ENCODE data around the gene CYTH2. TPM values are rescaled to one million over a fixed set of nuclear protein-coding genes. Genes with fewer than 3 reads are reported as not detected.
A peak's percentile ranks its signal among the peaks of the same experiment; 100 is the strongest.

The CYTH2 gene
- total and polyA plus RNA-seq, 9 of the 15 experiments (the other 6 are each of a cell fraction or from before 2014, with no cell fraction given) = 1.8 to 45.2 (median 23.8) TPM

GRCh38 chr19:48490981-48491792 lies 22.0 kb downstream of the CYTH2 start:
- H3K9ac ChIP-seq (ENCODE audit: insufficient read depth in 1 of 2, low read depth in 2 of 2, low read length in 2 of 2) = peak overlapping the region in 1 of 2 experiments; percentile 74; a peak in 3 of 4 replicates
- H3K27me3 ChIP-seq (ENCODE audit: control insufficient read depth in 2 of 2, insufficient read depth in 2 of 2, low read length in 2 of 2) = no peaks in the 10 kb centered on the region
- ChIA-PET POLR2A (interaction anchor here (0.9 to 1.6 kb wide), 2 partner anchors 10 to 14 kb away, joined by 5 to 7 read pairs; no protein-coding TSS in a partner anchor), CTCF (ENCODE audit: low intra/inter-chr PET ratio) (no interaction called here)
- ATAC-seq (peak; percentile 46), DNase-seq (ENCODE audit: extremely low read depth in 1 of 4, low spot score in 3 of 4) (peak; percentile 83 to 96 (median 94)), FAIRE-seq (peak; percentile 19)
- BruUV-seq (replicated peaks) = no TSS peak
- H3K4me2 ChIP-seq (ENCODE audit: insufficient read depth, low read length) = peak overlapping the region; percentile 48
- peaks cover 34 to 57% of the 10 kb centered on the region in 2 experiments for H3K4me1 ChIP-seq (replicated peaks in 1 of 2; ENCODE audit: control insufficient read depth in 2 of 2, insufficient read depth in 2 of 2, low read length in 2 of 2)
- 14% methylated on average over 17 of the region's 50 CpGs for WGBS (ENCODE audit: insufficient coverage, low coverage, missing lambda C conversion rate)
- in situ Hi-C loops (cut with MboI) = no loop called here
- peak overlapping the region; percentile 57; the same call in 1 of the 2 replicates for H2AFZ ChIP-seq (ENCODE audit: low read depth, low read length)
- peak overlapping the region; percentile 53; the same call in 1 of the 3 replicates for H3K27ac ChIP-seq (ENCODE audit: extremely low read depth, low read depth, low read length)
- no peaks in the 10 kb centered on the region for H3K9me3 ChIP-seq (replicated peaks; ENCODE audit: control insufficient read depth, insufficient read depth, low read depth, low read length)
- H3K36me3 ChIP-seq (ENCODE audit: control insufficient read depth, insufficient read depth, low read length) = peaks cover 2% of the 10 kb centered on the region; the same call in 1 of the 3 replicates
- H3K4me3 ChIP-seq = no peak overlapping the region; the same call in 1 of the 2 replicates
- peaks cover 6% of the 10 kb centered on the region; the same call in 2 of the 3 replicates for H3K79me2 ChIP-seq (ENCODE audit: control insufficient read depth, insufficient read depth, low read length)
- intact Hi-C loops (cut with micrococcal nuclease) = loop anchor here (10.0 kb wide), 1 partner anchor 96 kb away; the partner anchor contains the start of genes GRIN2D and KDELR1
- H4K20me1 ChIP-seq (replicated peaks; ENCODE audit: control insufficient read depth, insufficient read depth, low read length) = 0 out of 2 replicates have a peak, but pooled peaks cover 4% of the 10 kb centered on the region
- H3K9me1 ChIP-seq (ENCODE audit: control insufficient read depth, insufficient read depth, low read length) = no peaks in the 10 kb centered on the region
- 0 out of 4 replicates have a peak, but pooled peaks of 1 of the 2 experiments have one; percentile 30 for TF ChIP-seq MAZ (CRISPR knock-in tag; conservative IDR thresholded peaks at IDR 0.05 in 1 of 2, IDR thresholded peaks at IDR 0.05 in 1 of 2)
- peak; percentile 61; the same call in 1 of the 2 replicates for TF ChIP-seq ETS1 (conservative IDR thresholded peaks at IDR 0.05; ENCODE audit: control insufficient read depth, low read depth, low read length)
- no peak for TF ChIP-seq BRD4 (IDR thresholded peaks at IDR 0.05)
- TF ChIP-seq ZNF436 (CRISPR knock-in tag; IDR thresholded peaks at IDR 0.05) = no peak
- TF ChIP-seq ZNF644 (tag; IDR thresholded peaks at IDR 0.05; ENCODE audit: low read depth) = no peak
- 0 out of 2 replicates have a peak, but pooled peaks have one; percentile 5 for TF ChIP-seq CBFA2T3 (IDR thresholded peaks at IDR 0.05)
- no peak for TF ChIP-seq DDX20 (tag; IDR thresholded peaks at IDR 0.05; ENCODE audit: low read depth)
- peak; percentile 82 for TF ChIP-seq VEZF1 (CRISPR knock-in tag; IDR thresholded peaks at IDR 0.05)
- TF ChIP-seq MTA2 (IDR thresholded peaks at IDR 0.05; ENCODE audit: low read depth) = no peak
- peak; percentile 76 for TF ChIP-seq EGR1 (conservative IDR thresholded peaks at IDR 0.05)
- no peak for TF ChIP-seq NR3C1 (CRISPR knock-in tag; IDR thresholded peaks at IDR 0.05)
- no peak for TF ChIP-seq ZNF584 (CRISPR knock-in tag; IDR thresholded peaks at IDR 0.05; ENCODE audit: low read depth)
- 0 out of 2 replicates have a peak, but pooled peaks have one; percentile 30 for TF ChIP-seq SP1 (CRISPR knock-in tag; IDR thresholded peaks at IDR 0.05)
- TF ChIP-seq ZNF143 (CRISPR knock-in tag; IDR thresholded peaks at IDR 0.05) = no peak
- TF ChIP-seq ZBTB7A (IDR thresholded peaks at IDR 0.05; ENCODE audit: borderline replicate concordance, control insufficient read depth, low read depth, low read length) = peak; percentile 74; the same call in 1 of the 2 replicates
- peak in 1 of 2 experiments; percentile 51 for TF ChIP-seq E2F6 (IDR thresholded peaks at IDR 0.05; ENCODE audit: borderline replicate concordance in 1 of 2, extremely low read depth in 1 of 2, insufficient read depth in 1 of 2, insufficient read length in 1 of 2, low read depth in 1 of 2, low read length in 1 of 2, poor library complexity in 1 of 2, severe bottlenecking in 1 of 2)
- no peak for TF ChIP-seq ZNF23 (CRISPR knock-in tag; IDR thresholded peaks at IDR 0.05)

All from K562 (cell line).